Measurements from ENCODE around the gene SCGB2A2.

Gene SCGB2A2

DNA sequence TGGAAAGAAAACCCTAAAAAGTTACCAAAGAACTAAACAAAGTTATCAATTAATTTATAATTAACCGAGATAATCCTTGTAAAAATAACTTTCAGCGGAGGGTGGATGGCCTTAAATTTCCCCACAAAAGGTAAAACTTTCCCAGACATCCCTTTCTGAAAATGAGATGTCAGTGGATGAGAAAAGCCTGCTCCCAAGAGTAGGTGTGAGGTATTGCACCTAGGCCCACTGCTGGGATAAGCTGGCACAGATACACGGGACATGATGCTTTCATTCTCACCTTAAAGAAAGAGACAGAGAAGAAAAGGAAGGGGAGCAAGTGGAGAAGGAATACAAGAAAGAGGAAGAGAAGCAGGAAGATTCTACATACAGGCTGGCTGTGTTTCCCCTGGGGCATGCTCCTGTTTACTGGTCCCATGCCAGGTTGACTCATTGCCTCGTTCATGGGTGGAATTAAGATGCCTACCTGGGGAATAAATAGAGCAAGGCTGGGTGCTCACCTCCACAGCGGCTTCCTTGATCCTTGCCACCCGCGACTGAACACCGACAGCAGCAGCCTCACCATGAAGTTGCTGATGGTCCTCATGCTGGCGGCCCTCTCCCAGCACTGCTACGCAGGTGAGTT lies at the start of gene SCGB2A2:
Gene SCGB2A2 (plus strand): TSS at position 505 of the 625 bp plus-strand sequence. CDS start 59 bp downstream, at position 564.
- DNase-seq: no peak

DNA sequence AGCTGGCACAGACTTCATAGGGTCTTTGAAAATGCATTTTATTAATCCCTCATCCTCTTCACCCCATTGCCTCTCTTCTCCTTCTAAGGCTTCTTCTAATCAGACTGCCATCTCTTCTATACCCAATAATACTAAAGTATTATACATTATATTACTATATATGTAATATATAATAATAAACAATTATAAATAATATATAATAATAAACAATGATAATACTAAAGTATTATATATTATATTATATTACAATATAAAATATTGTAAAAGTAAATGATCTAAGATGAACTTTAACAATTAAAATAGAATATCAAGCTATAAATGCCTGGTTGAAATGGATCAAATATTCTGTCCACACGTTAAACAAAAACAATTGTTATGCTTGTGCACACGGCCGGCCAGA lies 48.5 kb upstream of the SCGB2A2 start:
- no peak for DNase-seq

GRCh38 chr11:62223095-62223494 lies 46.9 kb upstream of the SCGB2A2 start:
- DNase-seq: no peak

GRCh38 chr11:62233730-62234129 lies 36.2 kb upstream of the SCGB2A2 start:
- DNase-seq: no peak

- no peak for DNase-seq
Observed at GRCh38 chr11:62236187-62236586, 33.8 kb upstream of the SCGB2A2 start.

- DNase-seq: no peak
Observed at GRCh38 chr11:62237499-62237898, 32.5 kb upstream of the SCGB2A2 start.

DNA sequence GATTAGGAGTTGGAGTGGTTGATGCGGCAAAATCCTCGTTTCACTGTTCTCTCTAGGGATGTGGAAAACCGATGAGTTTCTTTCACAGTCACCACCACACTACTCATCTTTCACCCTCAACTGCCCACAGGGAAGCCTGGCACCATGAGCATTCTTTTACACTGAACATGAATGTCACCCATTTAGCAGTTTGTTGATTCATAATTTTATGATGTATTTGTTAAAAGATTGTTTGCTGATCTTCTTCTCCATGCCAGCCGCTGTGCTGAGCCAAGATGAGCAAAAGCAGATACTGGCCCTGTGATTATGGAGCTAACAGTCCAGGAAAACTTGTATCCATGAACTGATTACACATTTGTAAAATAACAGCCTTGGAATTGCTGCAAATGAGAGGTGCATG lies 31.8 kb upstream of the SCGB2A2 start:
- DNase-seq: no peak

DNA sequence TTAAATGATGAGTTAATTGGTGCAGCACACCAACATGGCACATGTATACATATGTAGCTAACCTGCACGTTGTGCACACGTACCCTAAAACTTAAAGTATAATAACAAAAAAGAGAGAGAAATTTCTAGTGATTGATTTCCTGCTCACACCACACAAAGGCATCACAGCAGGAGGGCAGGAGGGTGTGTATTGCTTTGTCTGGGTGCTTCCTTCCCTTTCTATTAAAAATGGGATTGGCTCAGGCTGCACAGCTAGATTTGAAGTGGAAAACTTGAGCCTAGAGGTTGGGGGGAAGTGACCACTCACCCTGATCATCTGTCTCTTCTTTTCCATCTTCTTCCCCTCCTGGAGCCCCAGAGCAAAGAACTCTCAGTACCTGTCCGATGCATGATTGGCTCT lies 28.9 kb upstream of the SCGB2A2 start:
- no peak for DNase-seq

DNA sequence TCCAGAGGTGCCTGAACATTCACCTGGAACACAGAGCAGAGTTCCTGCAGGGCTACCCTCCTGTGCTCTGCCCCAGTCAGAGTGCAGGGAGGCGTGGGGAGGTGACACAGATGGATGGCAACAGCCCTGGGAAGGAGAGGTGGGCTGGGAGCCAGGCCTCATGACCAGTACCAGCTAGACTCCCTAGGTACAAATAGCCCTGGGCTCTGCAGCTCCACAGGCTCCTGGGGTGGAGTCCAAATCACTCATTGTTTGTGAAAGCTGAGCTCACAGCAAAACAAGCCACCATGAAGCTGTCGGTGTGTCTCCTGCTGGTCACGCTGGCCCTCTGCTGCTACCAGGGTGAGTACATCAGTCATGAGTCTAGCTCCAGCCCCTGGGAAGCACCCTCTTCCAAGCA lies 27.9 kb upstream of the SCGB2A2 start, which contains the start of gene SCGB1D2:
Gene SCGB1D2 (plus strand): TSS at position 219 of the 400 bp plus-strand sequence. CDS start 69 bp downstream, at position 288.
- no peak for DNase-seq

- no peak for DNase-seq
Observed at GRCh38 chr11:62245271-62245753, 24.6 kb upstream of the SCGB2A2 start.

- no peak for DNase-seq
Observed at GRCh38 chr11:62251698-62252097, 18.3 kb upstream of the SCGB2A2 start.

DNA sequence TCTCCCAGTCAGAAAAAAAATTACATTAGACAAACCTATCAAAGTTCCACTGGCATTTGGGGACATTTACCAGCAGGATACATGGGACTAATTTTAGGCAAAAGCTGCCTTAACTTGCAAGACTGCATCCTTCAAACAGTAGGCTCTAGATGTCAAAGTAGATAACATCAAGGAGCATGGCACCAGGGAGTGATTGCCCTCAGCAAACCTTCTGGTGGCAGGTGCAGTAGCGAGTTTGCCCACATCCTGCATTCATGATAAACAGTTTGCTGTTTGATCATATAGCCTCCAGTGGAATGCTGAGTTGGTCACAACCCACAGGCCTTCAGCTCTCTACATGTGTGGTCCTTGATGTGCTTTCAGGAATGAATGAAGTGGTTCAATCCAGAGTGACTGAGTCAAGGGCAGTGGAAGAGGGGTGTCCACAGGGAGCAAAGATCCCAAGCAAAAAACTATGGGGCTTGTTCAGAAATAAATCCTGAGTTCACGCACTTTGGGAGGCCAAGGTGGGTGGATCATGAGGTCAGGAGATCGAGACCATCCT lies 15.9 kb upstream of the SCGB2A2 start:
- no peak for DNase-seq

GRCh38 chr11:62256281-62256680 lies 13.7 kb upstream of the SCGB2A2 start:
- DNase-seq: no peak

DNA sequence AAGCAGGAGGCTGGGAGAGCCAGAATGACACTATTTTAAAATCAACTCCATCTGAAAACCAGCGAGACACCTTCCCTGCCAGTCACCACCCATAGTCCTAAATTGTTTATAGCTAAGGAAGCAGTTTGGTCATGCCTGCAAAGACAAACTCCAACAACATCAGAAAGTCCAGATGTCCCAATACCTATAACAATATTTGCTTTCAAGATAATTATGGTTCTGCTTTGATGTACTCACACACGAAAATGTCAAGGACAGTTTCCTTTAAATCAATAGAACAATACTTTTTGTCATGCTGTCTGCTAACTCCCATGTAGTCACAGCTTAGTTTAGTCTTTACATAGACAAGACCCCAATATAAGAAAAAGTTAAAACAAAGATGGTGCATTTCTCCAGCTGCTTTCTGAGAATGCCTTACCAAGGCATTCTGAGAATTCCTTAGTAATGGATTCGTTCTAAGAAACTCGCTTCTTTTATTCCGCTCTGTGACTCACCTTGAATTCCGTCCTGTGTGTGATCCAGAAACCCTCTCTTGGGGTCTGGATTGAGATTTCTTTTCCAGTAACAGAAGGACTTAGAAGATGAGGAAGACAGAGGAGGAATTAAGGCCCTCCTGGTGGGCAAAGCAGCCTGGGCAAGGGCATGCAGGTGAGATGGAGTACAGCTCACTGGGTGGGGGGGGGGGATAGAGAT lies 9.6 kb upstream of the SCGB2A2 start:
- DNase-seq: no peak

DNA sequence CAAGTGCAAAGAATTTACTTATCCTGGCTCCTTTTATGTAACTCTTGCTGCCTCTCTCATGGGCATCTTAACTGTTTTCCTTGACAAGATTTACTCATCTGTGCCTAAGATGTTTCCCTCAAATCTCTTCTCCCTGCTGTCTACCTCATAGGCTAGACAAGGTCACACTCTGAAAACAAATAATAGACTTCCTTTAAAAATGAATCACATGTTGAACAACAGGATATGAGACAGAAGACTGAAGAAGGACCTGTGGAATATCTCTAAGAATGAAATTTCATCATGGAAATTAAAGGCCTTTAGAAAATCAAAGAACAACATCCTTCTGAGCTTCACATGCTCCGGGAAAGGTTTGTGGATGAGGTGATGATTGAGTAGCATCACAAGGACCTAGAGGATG lies 6.0 kb upstream of the SCGB2A2 start:
- DNase-seq: no peak

DNA sequence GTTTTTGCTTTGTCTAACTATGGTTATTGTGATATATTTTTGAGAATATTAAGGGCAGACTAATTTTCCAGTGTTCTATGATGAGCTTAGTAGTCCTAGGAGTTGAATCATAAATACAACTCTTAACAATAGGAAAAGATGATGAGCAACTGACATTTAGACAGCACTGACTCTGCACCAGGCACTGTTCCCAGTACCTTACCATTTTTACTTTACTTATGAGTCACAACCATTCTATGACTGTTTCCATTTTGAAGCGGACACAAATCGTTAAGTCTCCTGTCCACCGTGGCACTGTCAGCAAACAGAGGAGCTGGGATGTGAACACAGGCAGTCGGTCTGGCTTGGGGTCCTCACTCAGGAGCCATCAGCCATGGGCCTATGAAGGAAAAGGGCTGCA lies 3.4 kb upstream of the SCGB2A2 start:
- no peak for DNase-seq

DNA sequence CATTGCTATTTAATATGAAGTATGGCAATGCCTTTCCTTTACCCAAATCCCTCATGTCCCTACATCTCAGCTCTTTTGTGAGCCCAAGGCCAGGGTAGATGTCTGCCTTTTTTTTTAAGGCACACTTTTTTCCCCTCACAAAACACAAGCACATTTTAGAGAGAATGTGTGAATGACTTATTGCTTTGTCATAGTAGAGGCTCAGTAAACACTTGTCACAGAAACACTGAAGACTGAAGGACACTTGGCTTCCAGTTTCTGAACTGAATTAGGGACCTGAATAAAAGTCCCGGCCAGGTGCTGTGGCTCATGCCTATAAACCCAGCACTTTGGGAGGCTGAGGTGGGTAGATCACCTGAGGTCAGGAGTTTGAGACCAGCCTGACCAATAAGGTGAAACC lies 2.9 kb upstream of the SCGB2A2 start:
- no peak for DNase-seq

DNA sequence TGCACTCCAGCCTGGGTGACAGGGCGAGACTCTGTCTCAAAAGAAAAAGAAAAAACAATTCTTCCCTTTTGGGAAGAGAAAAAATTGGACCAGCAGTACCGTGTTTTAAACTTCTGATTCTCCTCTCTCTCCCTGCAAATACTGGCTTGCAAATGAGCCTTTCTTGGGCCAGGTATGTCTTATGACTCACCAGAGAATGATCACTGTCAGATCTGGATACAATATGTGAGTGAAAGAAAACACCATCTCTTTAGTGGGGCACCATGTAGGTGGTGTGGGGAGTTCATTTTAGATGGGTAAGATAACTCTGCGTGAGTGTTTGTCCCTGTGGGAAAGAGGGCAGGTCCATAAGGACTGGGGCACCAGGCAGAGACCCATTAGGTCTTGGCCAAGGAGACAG lies 2.4 kb upstream of the SCGB2A2 start:
- no peak for DNase-seq

GRCh38 chr11:62273284-62273683 lies 3.3 kb downstream of the SCGB2A2 start:
- DNase-seq: no peak

DNA sequence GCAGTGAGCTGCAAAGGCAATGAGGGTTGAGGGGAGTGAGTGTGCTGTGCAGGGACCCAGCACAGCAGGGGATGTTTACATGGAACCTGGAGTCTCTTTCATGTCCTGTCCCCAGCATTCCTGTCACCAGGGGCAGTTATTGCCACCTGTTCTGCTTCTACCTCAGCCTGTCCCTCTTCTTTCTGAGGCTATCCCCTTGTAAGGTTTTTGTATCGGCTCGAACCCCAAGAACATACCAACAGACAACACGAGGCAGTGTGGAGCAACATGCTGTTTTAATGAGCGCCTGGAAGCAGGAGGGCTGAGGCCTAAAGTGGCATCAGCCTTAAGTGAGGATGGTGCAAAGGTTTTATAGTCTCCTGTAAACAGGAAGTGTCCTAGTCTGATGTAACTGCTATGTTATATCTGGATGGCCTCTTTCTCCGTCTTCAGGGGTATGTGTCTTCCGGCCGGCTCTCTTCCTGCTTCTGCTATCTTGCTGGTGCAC lies 3.9 kb downstream of the SCGB2A2 start:
- no peak for DNase-seq

GRCh38 chr11:62280452-62280851 lies 10.5 kb downstream of the SCGB2A2 start:
- no peak for DNase-seq

DNA sequence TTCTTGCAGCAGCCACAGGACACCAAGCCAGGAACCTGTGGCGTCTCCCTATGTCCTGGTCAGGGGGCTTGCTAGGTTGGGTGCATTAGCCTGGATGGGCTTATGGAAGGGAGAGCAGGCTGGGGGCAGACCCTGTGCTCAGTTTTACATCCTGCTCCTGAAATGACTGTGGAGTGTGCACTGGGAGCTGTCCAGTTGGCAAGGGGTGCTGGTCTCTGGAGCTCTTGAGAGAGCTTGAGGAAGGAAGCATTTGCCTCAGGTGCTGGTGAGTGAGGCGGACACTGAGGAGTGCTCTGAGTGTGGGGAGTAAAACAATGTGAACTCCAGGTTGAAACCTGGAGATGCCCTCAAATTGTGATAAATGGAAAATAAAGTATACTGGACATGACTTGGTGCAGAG lies 25.5 kb downstream of the SCGB2A2 start:
- no peak for DNase-seq

DNA sequence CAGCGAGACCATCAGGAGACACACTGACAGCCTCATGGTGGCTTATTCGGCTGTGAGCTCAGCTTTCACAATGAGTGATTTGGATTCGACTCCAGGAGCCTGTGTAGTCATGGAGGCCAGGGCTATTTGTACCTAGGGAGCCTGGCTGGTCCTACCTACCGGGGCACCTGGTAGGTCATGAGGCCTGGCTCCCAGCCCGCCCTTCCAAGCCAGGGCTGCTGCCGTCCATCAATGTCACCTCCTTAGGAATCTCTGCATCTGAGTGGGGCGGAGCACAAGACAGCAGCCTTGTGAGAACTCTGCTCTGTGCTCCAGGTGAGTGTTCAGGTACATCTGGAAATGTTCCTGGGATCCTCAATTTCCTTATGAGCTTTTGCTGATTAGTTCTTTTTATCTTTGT lies 29.0 kb downstream of the SCGB2A2 start, which contains the start of gene SCGB1D4:
Gene SCGB1D4 (minus strand): TSS at position 101 of the 400 bp plus-strand sequence. CDS start 65 bp downstream, at position 36.
- no peak for DNase-seq

DNA sequence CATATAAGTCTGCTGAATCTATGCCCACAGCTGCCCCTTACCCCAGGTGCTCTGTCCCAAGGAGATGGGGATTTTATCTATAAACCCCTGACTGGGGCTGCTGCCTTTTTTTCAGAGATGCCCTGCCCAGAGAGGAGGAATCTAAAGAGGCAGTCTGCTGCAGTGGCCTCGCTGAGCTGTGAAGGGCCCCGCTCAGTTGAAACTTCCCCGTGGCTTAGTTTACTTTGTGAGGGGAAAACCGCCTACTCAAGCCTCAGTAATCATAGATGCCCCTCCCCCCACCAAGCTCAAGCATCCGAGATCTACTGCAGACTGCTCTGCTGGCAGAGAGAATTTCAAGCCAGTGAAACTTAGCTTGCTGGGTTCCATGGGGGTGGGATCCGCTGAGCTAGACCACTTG lies 36.3 kb downstream of the SCGB2A2 start:
- DNase-seq: no peak
